ENCODE measurements around the gene EHD1. TPM values are rescaled to one million over a fixed set of nuclear protein-coding genes. Genes with fewer than 3 reads are reported as not detected.

The EHD1 gene
- total and polyA plus RNA-seq, 2 of the 4 experiments (the other 2 are of a cell fraction), result 107 to 209 TPM

DNA sequence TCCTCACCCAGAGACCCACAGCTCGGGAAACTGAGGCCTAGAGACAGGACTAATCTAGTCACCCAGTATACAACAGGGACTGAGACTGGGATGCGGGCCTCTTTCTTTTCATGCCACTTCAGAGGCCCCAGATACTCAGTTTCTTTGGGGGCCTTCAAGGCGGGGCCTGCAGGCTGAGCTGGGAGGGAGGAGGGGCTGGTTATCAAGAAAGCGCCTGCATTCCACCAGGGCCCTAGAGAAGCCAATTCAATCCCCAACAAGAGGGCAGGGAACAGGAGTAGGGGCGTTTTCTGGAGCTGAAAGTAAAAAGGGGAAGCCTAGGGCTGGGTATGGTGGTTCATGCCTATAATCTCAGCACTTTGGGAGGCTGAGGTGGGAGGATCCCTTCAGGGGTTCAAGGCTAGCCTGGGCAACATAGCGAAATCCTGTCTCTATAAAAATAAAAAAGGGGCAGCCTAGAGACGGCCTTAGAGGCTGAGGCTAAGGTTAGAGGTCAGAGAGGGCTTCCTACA lies 37.0 kb upstream of the EHD1 start:
- H3K27me3 ChIP-seq (ENCODE audit: control insufficient read depth, insufficient read depth, low read length), result no peaks in the 10 kb centered on the region
- H2BK15ac ChIP-seq (ENCODE audit: low read depth, low read length), result no peak overlapping the region
- H2AK9ac ChIP-seq (replicated peaks; ENCODE audit: low read depth, low read length, poor library complexity), result peak overlapping the region; percentile 97
- DNase-seq (no peak), ATAC-seq (ENCODE audit: low read depth) (no peak)
- no peak overlapping the region for H3K9ac ChIP-seq (ENCODE audit: low read depth, low read length)
- no peaks in the 10 kb centered on the region for H3K9me1 ChIP-seq (ENCODE audit: insufficient read depth, low read length)
- no peak overlapping the region for H3K4ac ChIP-seq (ENCODE audit: low read depth, low read length)
- no peak overlapping the region for H3K56ac ChIP-seq (ENCODE audit: extremely low read depth, insufficient read depth, low read length)
- intact Hi-C loops (cut with micrococcal nuclease) (loop anchor here (5.0 kb wide), 1 partner anchor 182 kb away; the partner anchor contains the start of gene VPS51), in situ Hi-C loops (cut with MboI; ENCODE audit: low sequenced_read_pairs) (no loop called here), dilution Hi-C loops (cut with HindIII; ENCODE audit: low sequenced_read_pairs, unreplicated experiment) (no loop called here)
- no peak overlapping the region for H2AFZ ChIP-seq (replicated peaks; ENCODE audit: low read length, poor library complexity)
- H3K23ac ChIP-seq (ENCODE audit: low read depth, low read length), result no peak overlapping the region
- no peaks in the 10 kb centered on the region for H3K9me3 ChIP-seq (ENCODE audit: control insufficient read depth, insufficient read depth, low read length)
- peaks cover 7% of the 10 kb centered on the region for H3K4me1 ChIP-seq (ENCODE audit: control insufficient read depth, insufficient read depth, low read length)
- no TSS peak for BruUV-seq (replicated peaks)
- H3K79me1 ChIP-seq (ENCODE audit: low read depth in 1 of 2, low read length in 2 of 2), result peaks cover 7 to 26% of the 10 kb centered on the region in 2 experiments
- peak overlapping the region; percentile 69 for H3K27ac ChIP-seq (ENCODE audit: insufficient read depth, low read length)
- no peak overlapping the region for H4K91ac ChIP-seq (ENCODE audit: insufficient read depth, low read depth, low read length)
- TF ChIP-seq MAFK (IDR thresholded peaks at IDR 0.05; ENCODE audit: low read depth, low read length) (no peak), CEBPB (IDR thresholded peaks at IDR 0.05; ENCODE audit: low read depth, low read length) (no peak), MAZ (IDR thresholded peaks at IDR 0.05; ENCODE audit: borderline replicate concordance, low read depth, low read length) (no peak), CHD1 (IDR thresholded peaks at IDR 0.05; ENCODE audit: low read depth, low read length) (no peak), CTCF (conservative IDR thresholded peaks at IDR 0.05; ENCODE audit: low read depth, low read length) (no peak), RAD21 (IDR thresholded peaks at IDR 0.05; ENCODE audit: low read length) (no peak), RCOR1 (IDR thresholded peaks at IDR 0.05; ENCODE audit: insufficient replicate concordance, low read length) (no peak), NFE2L2 (IDR thresholded peaks at IDR 0.05; ENCODE audit: low read depth, low read length) (no peak), FOS (IDR thresholded peaks at IDR 0.05; ENCODE audit: low read depth, low read length) (no peak), MXI1 (IDR thresholded peaks at IDR 0.05; ENCODE audit: borderline replicate concordance, low read depth, low read length) (no peak), SMC3 (IDR thresholded peaks at IDR 0.05; ENCODE audit: low read depth, low read length) (no peak), RFX5 (IDR thresholded peaks at IDR 0.05; ENCODE audit: low read depth, low read length) (no peak), BHLHE40 (IDR thresholded peaks at IDR 0.05; ENCODE audit: low read depth, low read length) (no peak), POLR2A (IDR thresholded peaks at IDR 0.05; ENCODE audit: low read depth, low read length) (no peak)
- TF ChIP-seq, protein P1, sequence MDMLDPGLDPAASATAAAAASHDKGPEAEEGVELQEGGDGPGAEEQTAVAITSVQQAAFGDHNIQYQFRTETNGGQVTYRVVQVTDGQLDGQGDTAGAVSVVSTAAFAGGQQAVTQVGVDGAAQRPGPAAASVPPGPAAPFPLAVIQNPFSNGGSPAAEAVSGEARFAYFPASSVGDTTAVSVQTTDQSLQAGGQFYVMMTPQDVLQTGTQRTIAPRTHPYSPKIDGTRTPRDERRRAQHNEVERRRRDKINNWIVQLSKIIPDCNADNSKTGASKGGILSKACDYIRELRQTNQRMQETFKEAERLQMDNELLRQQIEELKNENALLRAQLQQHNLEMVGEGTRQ (IDR thresholded peaks at IDR 0.05; ENCODE audit: low read depth, low read length), result no peak
- TF ChIP-seq, protein P2, sequence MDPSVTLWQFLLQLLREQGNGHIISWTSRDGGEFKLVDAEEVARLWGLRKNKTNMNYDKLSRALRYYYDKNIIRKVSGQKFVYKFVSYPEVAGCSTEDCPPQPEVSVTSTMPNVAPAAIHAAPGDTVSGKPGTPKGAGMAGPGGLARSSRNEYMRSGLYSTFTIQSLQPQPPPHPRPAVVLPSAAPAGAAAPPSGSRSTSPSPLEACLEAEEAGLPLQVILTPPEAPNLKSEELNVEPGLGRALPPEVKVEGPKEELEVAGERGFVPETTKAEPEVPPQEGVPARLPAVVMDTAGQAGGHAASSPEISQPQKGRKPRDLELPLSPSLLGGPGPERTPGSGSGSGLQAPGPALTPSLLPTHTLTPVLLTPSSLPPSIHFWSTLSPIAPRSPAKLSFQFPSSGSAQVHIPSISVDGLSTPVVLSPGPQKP (IDR thresholded peaks at IDR 0.05; ENCODE audit: borderline replicate concordance, low read depth, low read length), result no peak
- H3K4me3 ChIP-seq (ENCODE audit: insufficient read depth, low read depth, low read length), result no peak overlapping the region
- ChIA-PET POLR2A (ENCODE audit: unreplicated experiment) (no interaction called here), CTCF (no interaction called here)
- peaks cover 28% of the 10 kb centered on the region for H3K36me3 ChIP-seq (ENCODE audit: control insufficient read depth, insufficient read depth, low read length)
- peak overlapping the region; percentile 80; the same call in 1 of the 2 replicates for H3K4me2 ChIP-seq (ENCODE audit: low read depth, low read length)
- no CpG with 5 or more reads among the region's 7 CpGs for WGBS, 2 experiments (ENCODE audit: extremely low coverage in 2 of 2, insufficient read length in 1 of 2)
- H3K14ac ChIP-seq (replicated peaks; ENCODE audit: low read depth, low read length), result no peak overlapping the region
- H2AK5ac ChIP-seq (ENCODE audit: low read depth, low read length), result no peak overlapping the region
- no peak overlapping the region for H4K5ac ChIP-seq (ENCODE audit: low read depth, low read length)
- H4K20me1 ChIP-seq (ENCODE audit: insufficient read depth, low read length), result no peaks in the 10 kb centered on the region; the same call in 1 of the 2 replicates
- no peak overlapping the region for H3K18ac ChIP-seq (ENCODE audit: low read depth, low read length)
- H4K8ac ChIP-seq (ENCODE audit: low read depth in 2 of 2, low read length in 2 of 2), result no peak overlapping the region
- no peak overlapping the region for H2BK120ac ChIP-seq (ENCODE audit: low read depth, low read length)
- H2BK20ac ChIP-seq (ENCODE audit: low read depth, low read length), result no peak overlapping the region
- no peak overlapping the region for H2BK5ac ChIP-seq (ENCODE audit: low read depth, low read length, poor library complexity, severe bottlenecking)

Data from IMR-90 (cell line).